Posterior vena cava (tissue), 2 donors: Measurements from ENCODE around the gene ARL4A. TPM values are rescaled to one million over a fixed set of nuclear protein-coding genes. Genes with fewer than 3 reads are reported as not detected.
"Not testable (repeated sequence)": the region's sequence is repeated elsewhere in the genome, so short reads cannot be mapped to it uniquely, and the experiment has no call there.

ENCODE experiments used
- DNase-seq: peaks from one replicate; pipeline ENCODE4 v3.0.0-alpha.2; 2020; ENCODE audit warnings: low spot score
- intact Hi-C, 2 donors: fragments of 100-400 bp; cut with DNase I; formaldehyde crosslinking; loops; one replicate each; pipeline versions ENCODE4 v1.14.1 to v1.14.2; 2022 to 2023
- total RNA-seq, 2 donors: library from RNA; stranded (reverse); fragmentation: NEBNext Ultra II Directional; extraction: Animal tissue kit (Norgen Biotek cat#: 25700); gene quantifications; one replicate each; pipeline ENCODE4 v1.2.1, GENCODE V29; 2021
- donor health status: DM: yes; HTN: yes; CAD: no.
- donor health status: DM: yes; HTN: yes; CAD: no.

The ARL4A gene
- total RNA-seq, 2 donors from 2014 or later: 23.9 TPM

DNA sequence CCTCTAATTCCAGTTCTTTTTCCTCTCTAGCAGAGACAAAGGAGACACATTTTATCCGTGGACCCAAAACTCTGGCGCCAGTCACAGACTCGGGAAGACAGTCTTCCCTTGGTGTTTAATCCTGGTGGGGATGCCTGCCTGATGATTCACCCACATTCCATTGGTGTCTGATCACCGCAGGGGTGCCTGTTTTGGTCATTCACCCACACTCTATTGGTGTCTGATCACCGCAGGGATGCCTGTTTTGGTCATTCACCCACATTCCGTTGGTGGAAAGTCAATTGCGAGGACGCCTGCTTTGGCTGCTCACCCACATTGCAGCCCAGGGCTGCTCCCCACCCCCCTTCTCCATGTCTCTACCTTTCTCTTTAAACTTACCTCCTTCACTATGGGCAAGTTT, 27.0 kb upstream of the ARL4A start:
- intact Hi-C loops, DNase-seq: not testable (repeated sequence)

DNA sequence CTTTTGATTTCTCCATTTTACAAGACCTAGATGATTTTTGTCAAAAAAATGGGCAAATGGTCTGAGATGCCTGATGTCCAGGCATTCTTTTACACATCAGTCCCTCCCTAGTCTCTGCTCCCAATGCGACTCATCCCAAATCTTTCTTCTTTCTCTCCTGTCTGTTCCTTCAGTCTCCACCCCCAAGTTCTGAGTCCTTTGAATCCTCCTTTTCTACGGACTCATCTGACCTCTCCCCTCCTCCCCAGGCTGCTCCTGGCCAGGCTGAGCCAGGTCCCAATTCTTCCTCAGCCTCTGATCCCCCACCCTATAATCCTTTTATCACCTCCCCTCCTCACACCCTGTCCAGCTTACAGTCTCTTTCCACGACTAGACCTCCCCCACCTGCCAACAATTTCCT, 26.4 kb upstream of the ARL4A start:
- intact Hi-C loops, DNase-seq: not testable (repeated sequence)

DNA sequence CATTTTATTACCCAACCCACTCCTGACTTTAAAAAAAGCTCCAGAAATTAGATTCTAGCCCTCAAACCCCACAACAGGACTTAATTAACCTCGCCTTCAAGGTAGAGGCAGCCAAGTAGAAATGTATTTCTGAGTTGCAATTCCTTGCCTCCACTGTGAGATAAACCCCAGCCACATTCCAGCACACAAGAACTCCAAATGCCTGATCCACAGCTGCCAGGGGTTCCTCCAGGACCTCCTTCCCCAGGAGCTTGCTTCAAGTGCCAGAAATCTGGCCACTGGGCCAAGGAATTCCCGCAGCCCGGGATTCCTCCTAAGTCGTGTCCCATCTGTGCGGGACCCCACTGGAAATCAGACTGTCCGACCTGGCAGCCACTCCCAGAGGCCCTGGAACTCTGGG, 25.9 kb upstream of the ARL4A start:
- intact Hi-C loops: no loop called here
- no peak for DNase-seq

DNA sequence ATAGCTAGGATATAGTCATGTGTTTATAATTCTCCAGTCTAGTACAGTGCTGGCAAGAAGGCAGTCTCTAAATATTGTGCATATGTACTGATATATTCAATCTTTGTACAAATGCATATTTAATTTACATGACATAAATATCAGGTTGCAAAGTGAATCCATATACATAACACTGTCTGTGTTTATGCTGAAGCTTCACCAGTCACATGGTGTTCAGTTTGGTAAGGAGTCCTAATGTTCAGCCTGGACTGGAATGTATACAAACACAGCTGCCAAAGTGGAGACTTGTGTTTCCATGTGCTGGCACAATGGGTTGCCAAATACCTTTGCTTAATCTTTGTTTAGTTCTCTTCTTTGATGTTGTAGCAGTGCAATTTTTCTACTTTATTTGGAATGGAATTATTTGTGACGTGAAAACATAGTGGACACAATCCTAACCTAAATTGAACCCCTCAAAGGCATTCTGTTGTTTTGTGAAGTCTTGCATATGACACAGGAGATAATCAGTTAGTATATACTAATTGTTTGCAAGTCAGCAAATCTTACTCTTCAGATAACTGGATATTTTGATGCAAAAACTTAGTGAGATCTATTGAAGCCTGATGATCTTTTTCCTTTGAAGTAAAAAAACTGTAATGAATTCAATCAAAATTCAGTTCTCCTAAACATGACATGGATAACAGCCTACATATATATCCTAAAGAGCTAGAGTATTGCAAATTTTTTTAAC, 17.3 kb upstream of the ARL4A start:
- intact Hi-C loops: no loop called here
- no peak for DNase-seq

DNA sequence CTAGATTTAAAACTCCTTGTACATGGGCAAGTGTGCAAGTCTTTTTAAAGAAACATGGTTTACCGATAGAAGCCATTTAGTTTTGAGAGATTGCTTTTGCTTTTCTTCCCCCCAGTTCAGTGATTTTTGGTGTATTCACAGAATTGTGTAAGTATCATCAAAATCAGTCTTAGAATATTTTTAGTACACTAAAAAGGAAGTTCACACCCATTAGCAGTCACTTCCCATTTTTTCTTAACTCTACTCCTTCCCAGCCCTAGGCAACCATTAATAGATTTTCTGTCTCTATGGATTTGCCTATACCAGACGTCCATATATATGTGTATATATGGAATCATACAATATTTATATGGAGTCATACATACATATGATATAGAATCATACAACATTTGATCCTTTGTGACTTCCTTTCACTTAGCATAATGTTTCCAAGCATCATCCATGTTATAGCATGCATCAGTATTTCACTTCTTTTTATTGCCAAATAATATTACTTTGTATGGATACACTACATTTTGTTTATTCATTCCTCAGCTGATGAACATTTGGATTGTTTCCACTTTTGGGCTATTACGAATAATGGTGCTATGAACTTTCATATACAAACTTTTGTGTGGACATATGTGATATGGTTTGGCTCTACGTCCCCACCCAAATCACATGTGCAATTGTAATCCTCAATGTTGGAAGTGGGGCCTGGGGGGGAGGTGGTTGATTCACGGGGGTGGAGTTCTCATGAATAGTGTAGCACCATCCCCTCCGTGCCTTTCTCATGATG, 16.5 kb upstream of the ARL4A start:
- DNase-seq: no peak
- intact Hi-C loops: no loop called here

DNA sequence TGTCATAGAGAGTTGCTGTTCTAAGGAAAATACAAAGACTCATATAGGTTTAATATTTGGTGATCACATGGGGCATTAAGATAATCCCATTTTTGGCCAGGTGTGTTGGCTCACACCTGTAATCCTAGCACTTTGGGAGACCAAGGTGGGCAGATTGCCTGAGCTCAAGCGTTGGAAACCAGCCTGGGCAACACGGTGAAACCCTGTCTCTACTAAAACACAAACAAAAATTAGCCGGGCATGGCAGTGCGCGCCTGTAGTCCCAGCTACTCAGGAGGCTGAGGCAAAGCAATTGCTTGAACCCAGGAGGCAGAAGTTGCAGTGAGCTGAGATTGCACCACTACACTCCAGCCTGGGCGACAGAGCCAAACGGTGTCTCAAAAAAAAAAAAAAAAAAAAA, 14.0 kb upstream of the ARL4A start:
- intact Hi-C loops, DNase-seq: not testable (repeated sequence)

GRCh38 chr7:12674053-12674452, 13.4 kb upstream of the ARL4A start:
- DNase-seq: no peak

DNA sequence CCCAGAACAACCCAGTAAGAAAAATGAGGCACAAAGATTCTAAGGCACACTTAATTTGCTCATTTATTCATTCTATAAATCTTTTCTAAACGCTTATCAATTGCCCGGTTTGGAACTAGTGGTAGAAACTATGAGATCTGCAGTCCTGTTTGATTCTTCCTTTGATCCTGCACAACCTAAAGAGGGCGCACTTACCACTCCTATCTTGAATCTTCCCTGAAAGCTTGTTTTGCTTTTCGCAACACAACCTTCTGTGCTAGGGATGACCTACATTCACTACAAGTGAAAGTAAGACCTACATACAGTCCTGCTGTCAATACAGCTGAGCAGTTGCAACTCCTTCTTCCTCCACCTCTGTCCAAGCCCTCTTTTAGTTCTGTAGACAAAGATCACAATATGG, 12.6 kb upstream of the ARL4A start:
- no peak for DNase-seq
- intact Hi-C loops: loop anchor here in 1 of 2 donors (5.0 kb wide), 1 partner anchor 582 kb away; no protein-coding TSS in a partner anchor

More at GRCh38 chr7:12674053-12674452, 13.4 kb upstream of the ARL4A start:
- intact Hi-C loops: no loop called here

DNA sequence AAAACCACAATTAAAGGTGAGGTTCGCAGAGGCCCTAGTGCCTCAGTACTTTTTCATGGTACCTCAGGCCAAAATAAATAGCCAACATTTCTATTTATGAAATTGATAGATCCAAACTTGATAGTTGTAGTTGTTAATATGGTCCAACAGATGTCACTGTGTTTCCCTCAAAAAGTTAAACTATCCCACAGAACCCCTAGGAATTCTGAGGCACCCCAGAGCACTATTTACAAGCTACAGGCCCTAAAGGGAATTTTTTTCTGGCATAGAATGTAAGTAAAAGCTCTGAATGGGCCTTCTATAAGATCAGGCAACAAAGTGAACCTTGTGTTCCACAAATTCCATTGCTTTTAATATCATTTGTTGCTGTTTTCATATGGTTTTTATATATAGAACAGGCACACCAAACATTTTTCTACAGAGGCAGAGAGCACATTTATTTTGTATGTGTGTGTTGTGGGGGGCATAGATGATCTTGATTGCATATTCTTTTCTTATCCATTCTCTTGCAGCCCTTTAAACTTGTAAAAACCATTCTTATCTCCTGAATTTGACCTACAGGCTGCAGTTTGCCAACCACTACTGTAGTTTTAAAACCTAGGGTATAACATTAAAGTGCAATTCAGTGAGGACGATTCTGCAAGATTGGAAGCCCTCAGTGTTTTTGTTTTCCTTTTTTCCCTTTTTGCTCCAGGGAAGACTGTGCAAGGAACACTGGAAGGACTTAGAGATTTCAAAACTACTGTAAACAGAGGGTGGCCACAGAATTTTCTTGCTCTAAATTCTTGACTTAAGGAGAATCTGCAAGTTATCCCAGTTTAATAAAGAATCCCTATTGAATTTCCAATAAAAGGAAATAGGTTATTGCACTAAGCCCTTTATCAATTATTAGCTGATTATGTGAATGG, 3.5 kb upstream of the ARL4A start:
- intact Hi-C loops: loop anchor here in 1 of 2 donors (5.0 kb wide), 1 partner anchor 493 kb away; no protein-coding TSS in a partner anchor
- no peak for DNase-seq

DNA sequence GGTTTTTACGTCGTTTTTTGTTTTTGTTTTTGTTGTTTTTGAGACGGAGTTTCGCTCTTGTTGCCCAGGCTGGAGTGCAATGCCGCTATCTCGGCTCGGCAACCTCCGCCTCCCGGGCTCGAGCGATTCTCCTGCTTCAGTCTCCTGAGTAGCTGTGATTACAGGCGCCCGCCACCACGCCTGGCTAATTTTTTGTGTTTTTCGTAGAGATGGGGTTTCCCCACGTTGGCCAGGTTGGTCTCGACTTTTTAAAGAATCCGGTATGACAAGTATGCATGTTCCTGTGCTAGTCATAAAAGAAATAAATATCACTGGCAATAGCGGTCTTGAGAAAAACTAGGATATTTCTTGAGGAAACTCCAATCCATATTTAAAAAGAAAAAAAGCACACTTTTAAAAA, 2.7 kb upstream of the ARL4A start:
- no peak for DNase-seq
- intact Hi-C loops: loop anchor here in 1 of 2 donors (5.0 kb wide), 1 partner anchor 493 kb away; no protein-coding TSS in a partner anchor

- intact Hi-C loops: no loop called here
- no peak for DNase-seq
These were observed 1.9 kb upstream of the ARL4A start for GRCh38 chr7:12685550-12685949.

DNA sequence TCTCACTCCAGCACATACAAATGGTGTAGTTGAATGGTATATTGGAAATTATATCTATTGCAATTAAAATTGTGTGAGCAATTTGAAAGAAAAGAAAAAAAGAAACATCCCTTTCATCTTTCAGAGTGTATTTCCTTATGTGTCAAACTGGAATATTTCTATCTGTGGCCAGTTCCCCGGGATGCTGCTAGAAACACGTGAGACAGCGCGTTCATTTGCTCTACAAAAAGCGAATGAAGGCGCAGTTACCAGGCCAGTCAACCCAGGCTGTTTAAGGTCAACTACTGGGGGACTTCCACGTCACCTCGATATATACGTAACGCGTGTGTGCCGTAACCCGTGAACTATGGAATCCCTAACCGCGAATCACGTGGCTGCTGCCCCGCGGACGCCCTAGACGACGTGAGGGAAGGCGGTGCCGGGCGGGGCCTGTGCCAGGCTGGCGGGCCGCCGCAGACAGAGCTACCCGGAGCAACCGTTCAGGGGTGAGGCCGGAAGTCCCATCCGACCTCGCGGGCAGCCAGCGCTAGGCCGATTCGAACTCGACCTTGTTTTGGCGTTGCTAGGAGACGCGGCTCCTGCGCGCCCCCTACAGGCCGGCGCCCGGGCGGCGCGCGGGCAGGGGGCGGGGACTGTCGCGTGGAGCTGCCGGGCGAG, 1.1 kb upstream of the ARL4A start:
- intact Hi-C loops: no loop called here

GRCh38 chr7:12687718-12688171, 312 bp downstream of the ARL4A start:
- DNase-seq: no peak
- intact Hi-C loops: no loop called here

More for the DNA sequence above, 1.1 kb upstream of the ARL4A start:
- DNase-seq: peak; percentile 98

DNA sequence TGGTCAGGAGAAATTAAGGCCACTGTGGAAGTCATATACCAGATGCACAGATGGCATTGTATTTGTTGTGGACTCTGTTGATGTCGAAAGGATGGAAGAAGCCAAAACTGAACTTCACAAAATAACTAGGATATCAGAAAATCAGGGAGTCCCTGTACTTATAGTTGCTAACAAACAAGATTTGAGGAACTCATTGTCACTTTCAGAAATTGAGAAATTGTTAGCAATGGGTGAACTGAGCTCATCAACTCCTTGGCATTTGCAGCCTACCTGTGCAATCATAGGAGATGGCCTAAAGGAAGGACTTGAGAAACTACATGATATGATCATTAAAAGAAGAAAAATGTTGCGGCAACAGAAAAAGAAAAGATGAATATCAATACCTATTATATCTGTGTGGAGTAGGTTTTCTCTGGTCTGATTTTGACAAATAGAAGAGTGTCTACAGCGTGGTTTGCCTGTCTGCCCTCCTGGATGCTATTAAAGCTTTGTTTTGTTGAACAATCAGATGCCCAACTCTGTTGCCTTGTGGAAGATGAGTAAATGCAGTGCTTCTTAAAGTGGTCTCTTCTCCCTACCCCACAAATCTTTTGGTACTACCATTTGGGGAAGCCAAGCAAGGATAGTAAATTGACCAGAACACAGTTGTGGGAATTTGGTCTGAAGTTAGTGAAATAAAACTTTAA, 1.2 kb downstream of the ARL4A start:
- intact Hi-C loops, DNase-seq: not testable (repeated sequence)

GRCh38 chr7:12689451-12689850, 2.0 kb downstream of the ARL4A start:
- DNase-seq: no peak
- intact Hi-C loops: no loop called here

GRCh38 chr7:12690041-12690878, 2.8 kb downstream of the ARL4A start:
- DNase-seq: no peak
- intact Hi-C loops: no loop called here

DNA sequence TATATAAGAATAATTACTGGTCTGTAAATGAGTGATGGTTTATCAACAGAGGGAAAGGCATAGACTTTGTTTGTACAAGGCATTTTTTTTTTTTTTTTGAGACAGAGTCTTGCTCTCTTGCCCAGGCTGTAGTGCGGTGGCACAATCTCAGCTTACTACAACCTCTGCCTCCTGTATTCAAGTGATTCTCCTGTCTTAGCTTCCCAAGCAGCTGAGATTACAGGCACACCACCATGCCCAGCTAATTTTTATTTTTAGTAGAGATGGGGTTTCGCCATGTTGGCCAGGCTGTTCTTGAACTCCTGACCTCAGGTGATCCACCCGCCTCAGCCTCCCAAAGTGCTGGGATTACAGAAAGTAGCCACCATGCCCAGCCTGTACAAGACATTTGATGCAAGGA, 4.0 kb downstream of the ARL4A start:
- intact Hi-C loops, DNase-seq: not testable (repeated sequence)
